Measurements from ENCODE around the gene EXTL2. TPM values are rescaled to one million over a fixed set of nuclear protein-coding genes. Genes with fewer than 3 reads are reported as not detected.

The EXTL2 gene
- total and polyA plus RNA-seq, 9 of the 15 experiments (the other 6 are each of a cell fraction or from before 2014, with no cell fraction given) = 8.5 to 40.7 (median 26.0) TPM

DNA sequence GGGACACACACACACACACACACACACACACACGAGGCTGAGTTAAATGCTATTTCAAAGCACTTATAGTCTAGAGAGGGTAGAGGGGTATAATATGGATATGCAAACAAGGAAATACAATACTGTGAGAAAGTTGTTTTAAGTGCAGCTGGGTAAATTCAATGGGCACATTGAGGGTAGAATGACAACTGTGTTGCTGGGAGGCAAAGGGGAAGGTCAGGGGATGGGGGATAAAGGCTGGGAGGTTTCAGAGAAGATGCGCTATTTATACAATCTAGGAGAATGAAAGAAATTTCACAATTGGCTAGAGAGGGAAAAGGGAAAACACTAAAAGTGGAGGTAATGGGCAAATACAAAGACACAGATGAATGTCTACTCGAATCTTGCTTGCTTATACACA, 19.4 kb downstream of the EXTL2 start:
- no peaks in the 10 kb centered on the region for H3K4me1 ChIP-seq (replicated peaks in 1 of 2; ENCODE audit: control insufficient read depth in 2 of 2, insufficient read depth in 2 of 2, low read length in 2 of 2)
- ChIA-PET CTCF (ENCODE audit: low intra/inter-chr PET ratio) (no interaction called here), POLR2A (interaction anchor here (0.6 to 1.2 kb wide), 2 partner anchors 8 to 72 kb away, joined by 3 read pairs; no protein-coding TSS in a partner anchor)
- no peak overlapping the region for H3K9ac ChIP-seq (ENCODE audit: insufficient read depth in 1 of 2, low read depth in 2 of 2, low read length in 2 of 2)
- no TSS peak for BruUV-seq (replicated peaks)
- no peaks in the 10 kb centered on the region for H4K20me1 ChIP-seq (replicated peaks; ENCODE audit: control insufficient read depth, insufficient read depth, low read length)
- intact Hi-C loops (cut with micrococcal nuclease) = no loop called here
- TF ChIP-seq, protein P1, sequence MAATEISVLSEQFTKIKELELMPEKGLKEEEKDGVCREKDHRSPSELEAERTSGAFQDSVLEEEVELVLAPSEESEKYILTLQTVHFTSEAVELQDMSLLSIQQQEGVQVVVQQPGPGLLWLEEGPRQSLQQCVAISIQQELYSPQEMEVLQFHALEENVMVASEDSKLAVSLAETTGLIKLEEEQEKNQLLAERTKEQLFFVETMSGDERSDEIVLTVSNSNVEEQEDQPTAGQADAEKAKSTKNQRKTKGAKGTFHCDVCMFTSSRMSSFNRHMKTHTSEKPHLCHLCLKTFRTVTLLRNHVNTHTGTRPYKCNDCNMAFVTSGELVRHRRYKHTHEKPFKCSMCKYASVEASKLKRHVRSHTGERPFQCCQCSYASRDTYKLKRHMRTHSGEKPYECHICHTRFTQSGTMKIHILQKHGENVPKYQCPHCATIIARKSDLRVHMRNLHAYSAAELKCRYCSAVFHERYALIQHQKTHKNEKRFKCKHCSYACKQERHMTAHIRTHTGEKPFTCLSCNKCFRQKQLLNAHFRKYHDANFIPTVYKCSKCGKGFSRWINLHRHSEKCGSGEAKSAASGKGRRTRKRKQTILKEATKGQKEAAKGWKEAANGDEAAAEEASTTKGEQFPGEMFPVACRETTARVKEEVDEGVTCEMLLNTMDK (IDR thresholded peaks at IDR 0.05; ENCODE audit: borderline replicate concordance, insufficient read depth, low read depth, low read length, poor library complexity, severe bottlenecking) = no peak
- no peak for TF ChIP-seq NFATC3 (IDR thresholded peaks at IDR 0.05)
- TF ChIP-seq CLOCK (CRISPR knock-in tag; IDR thresholded peaks at IDR 0.05; ENCODE audit: borderline replicate concordance) = no peak
- no peak for TF ChIP-seq KHSRP (IDR thresholded peaks at IDR 0.05)
- no peak for TF ChIP-seq FOS (IDR thresholded peaks at IDR 0.05; ENCODE audit: extremely low read depth, insufficient read length)
- no peak for TF ChIP-seq ERF (CRISPR knock-in tag; IDR thresholded peaks at IDR 0.05)
- TF ChIP-seq NFYB (IDR thresholded peaks at IDR 0.05; ENCODE audit: extremely low read depth, insufficient read length) = no peak
- TF ChIP-seq TSC22D4 (tag; IDR thresholded peaks at IDR 0.05) = no peak
- no peak for TF ChIP-seq ATF3 (IDR thresholded peaks at IDR 0.05)
- TF ChIP-seq ATF3 (CRISPR knock-in tag; conservative IDR thresholded peaks at IDR 0.05) = no peak
- TF ChIP-seq, protein P2, sequence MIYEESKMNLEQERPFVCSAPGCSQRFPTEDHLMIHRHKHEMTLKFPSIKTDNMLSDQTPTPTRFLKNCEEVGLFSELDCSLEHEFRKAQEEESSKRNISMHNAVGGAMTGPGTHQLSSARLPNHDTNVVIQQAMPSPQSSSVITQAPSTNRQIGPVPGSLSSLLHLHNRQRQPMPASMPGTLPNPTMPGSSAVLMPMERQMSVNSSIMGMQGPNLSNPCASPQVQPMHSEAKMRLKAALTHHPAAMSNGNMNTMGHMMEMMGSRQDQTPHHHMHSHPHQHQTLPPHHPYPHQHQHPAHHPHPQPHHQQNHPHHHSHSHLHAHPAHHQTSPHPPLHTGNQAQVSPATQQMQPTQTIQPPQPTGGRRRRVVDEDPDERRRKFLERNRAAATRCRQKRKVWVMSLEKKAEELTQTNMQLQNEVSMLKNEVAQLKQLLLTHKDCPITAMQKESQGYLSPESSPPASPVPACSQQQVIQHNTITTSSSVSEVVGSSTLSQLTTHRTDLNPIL (CRISPR knock-in tag; IDR thresholded peaks at IDR 0.05) = no peak
- TF ChIP-seq MYC (IDR thresholded peaks at IDR 0.05; ENCODE audit: low read depth, low read length) = no peak
- TF ChIP-seq MYC (CRISPR knock-in tag; IDR thresholded peaks at IDR 0.05; ENCODE audit: borderline replicate concordance, low read depth) = no peak
- no peak overlapping the region for H3K27ac ChIP-seq (ENCODE audit: extremely low read depth, low read depth, low read length)
- in situ Hi-C loops (cut with MboI) = no loop called here
- no peaks in the 10 kb centered on the region for H3K9me1 ChIP-seq (ENCODE audit: control insufficient read depth, insufficient read depth, low read length)
- DNase-seq (ENCODE audit: extremely low read depth in 1 of 4, low spot score in 3 of 4) (no peak), ATAC-seq (no peak), FAIRE-seq (no peak)
- H2AFZ ChIP-seq (ENCODE audit: low read depth, low read length) = no peak overlapping the region
- H3K79me2 ChIP-seq (ENCODE audit: control insufficient read depth, insufficient read depth, low read length) = no peaks in the 10 kb centered on the region
- 68% methylated on average over 3 of the region's 3 CpGs for WGBS (ENCODE audit: insufficient coverage, low coverage, missing lambda C conversion rate)
- H3K27me3 ChIP-seq (ENCODE audit: control insufficient read depth in 2 of 2, insufficient read depth in 2 of 2, low read length in 2 of 2) = no peaks in the 10 kb centered on the region
- H3K4me2 ChIP-seq (ENCODE audit: insufficient read depth, low read length) = no peak overlapping the region
- no peaks in the 10 kb centered on the region for H3K9me3 ChIP-seq (replicated peaks; ENCODE audit: control insufficient read depth, insufficient read depth, low read depth, low read length)
- no peak overlapping the region for H3K4me3 ChIP-seq
- H3K36me3 ChIP-seq (ENCODE audit: control insufficient read depth, insufficient read depth, low read length) = peaks cover 15% of the 10 kb centered on the region; the same call in 1 of the 3 replicates
